Caco-2 (cell line): ENCODE measurements around the gene USP40. TPM values are rescaled to one million over a fixed set of nuclear protein-coding genes. Genes with fewer than 3 reads are reported as not detected.

Source experiments
- BruUV-seq: library from RNA; stranded (reverse); fragments of 400-500 nt; replicated peaks from 2 replicates; lab custom pipeline; 2021; lab: Mats Ljungman, UMichigan
- CTCF ChIA-PET: fragments of 300-600 bp; sonication (Branson Sonifier 250); formaldehyde crosslinking; loops from one replicate; lab custom pipeline; 2022; ENCODE audit warnings: antibody characterized with exemption; lab: Charles Lee
- POLR2A ChIA-PET: fragments of 300-600 bp; sonication (Branson Sonifier 250); formaldehyde crosslinking; loops from one replicate; lab custom pipeline; 2022; ENCODE audit warnings: antibody characterized with exemption; lab: Charles Lee
- DNase-seq, 2 experiments: peaks; one replicate each; pipeline versions ENCODE4 v3.0.0 to v3.0.0-alpha.2; 2020 to 2022
- H3K27me3 ChIP-seq: replicated peaks from 2 replicates; pipeline ENCODE4 v1.6.0; 2011; ENCODE audit warnings: low read length; ENCODE audit not compliant: control insufficient read depth, insufficient read depth
- H3K36me3 ChIP-seq: 2 replicates; pipeline ENCODE4 v1.5.1; 2011; ENCODE audit warnings: low read length; ENCODE audit not compliant: control insufficient read depth, insufficient read depth
- H3K4me1 ChIP-seq: fragments of 250-450 bp; sonication (Bioruptor Pico); 2 replicates; pipeline ENCODE4 v1.5.1; 2020; ENCODE audit warnings: mild to moderate bottlenecking
- H3K4me3 ChIP-seq: 2 replicates; pipeline ENCODE4 v1.5.1; 2011; ENCODE audit warnings: low read depth, mild to moderate bottlenecking, control low read depth, low read length
- H3K9me3 ChIP-seq: fragments of 250-450 bp; sonication (Bioruptor Pico); 2 replicates; pipeline ENCODE4 v1.5.1; 2020; ENCODE audit warnings: mild to moderate bottlenecking, moderate library complexity
- H3K27ac Mint-ChIP-seq: one replicate; pipeline ENCODE4 v1.8.0; 2022; ENCODE audit warnings: mixed read lengths; ENCODE audit not compliant: unreplicated experiment
- H3K27me3 Mint-ChIP-seq: one replicate; pipeline ENCODE4 v1.8.0; 2022; ENCODE audit warnings: mixed read lengths; ENCODE audit not compliant: insufficient read depth, unreplicated experiment
- H3K36me3 Mint-ChIP-seq: one replicate; pipeline ENCODE4 v1.8.0; 2022; ENCODE audit warnings: mild to moderate bottlenecking, mixed read lengths; ENCODE audit not compliant: insufficient read depth, unreplicated experiment
- H3K4me1 Mint-ChIP-seq: one replicate; pipeline ENCODE4 v1.8.0; 2022; ENCODE audit warnings: low read depth, mixed read lengths; ENCODE audit not compliant: unreplicated experiment
- H3K4me3 Mint-ChIP-seq: one replicate; pipeline ENCODE4 v1.8.0; 2022; ENCODE audit warnings: mild to moderate bottlenecking, moderate library complexity, mixed read lengths; ENCODE audit not compliant: unreplicated experiment
- H3K9me3 Mint-ChIP-seq: one replicate; pipeline ENCODE4 v1.8.0; 2022; ENCODE audit warnings: mixed read lengths; ENCODE audit not compliant: unreplicated experiment
- intact Hi-C: fragments of 100-400 bp; cut with micrococcal nuclease; formaldehyde crosslinking; loops from one replicate; pipeline ENCODE4 v1.10.0; 2022; ENCODE audit not compliant: unreplicated experiment
- total RNA-seq: library from RNA; stranded (reverse); gene quantifications from 2 replicates; pipeline ENCODE4 v1.2.3, GENCODE V29; 2022
- TF ChIP-seq, protein P1 (sequence below), 2 experiments: fragments of 200-600 bp in 1 of 2; IDR thresholded peaks; 1 replicate in 1 of 2; 2 replicates in 1 of 2; pipeline versions ENCODE4 v1.5.1 to v1.8.0; 2011 to 2022; ENCODE audit warnings: antibody characterized with exemption in 1 of 2, control low read depth in 1 of 2, inconsistent platforms in 1 of 2, low read depth in 1 of 2, low read length in 1 of 2, mild to moderate bottlenecking in 1 of 2, moderate library complexity in 1 of 2; ENCODE audit not compliant: insufficient read depth in 1 of 2, severe bottlenecking in 1 of 2, unreplicated experiment in 1 of 2

Gene USP40
- total RNA-seq, 1 experiment from 2014 or later = 27.8 TPM

- Mint-ChIP-seq H3K27me3 (peaks cover 2% of the 10 kb centered on the region), H3K36me3 (peaks cover 12% of the 10 kb centered on the region), H3K9me3 (no peaks in the 10 kb centered on the region), H3K4me1 (peaks cover 13% of the 10 kb centered on the region), H3K4me3 (peak overlapping the region; percentile 89), H3K27ac (peak overlapping the region; percentile 97)
- Histone ChIP-seq H3K9me3 (no peaks in the 10 kb centered on the region), H3K4me1 (peaks cover 5% of the 10 kb centered on the region; the same call in 1 of the 2 replicates), H3K36me3 (no peaks in the 10 kb centered on the region), H3K4me3 (peak overlapping the region; percentile 89), H3K27me3 (no peaks in the 10 kb centered on the region)
- intact Hi-C loops = loop anchor here (5.0 kb wide), 1 partner anchor 147 kb away; the partner anchor contains the start of gene UGT1A5
- TF ChIP-seq, protein P1, sequence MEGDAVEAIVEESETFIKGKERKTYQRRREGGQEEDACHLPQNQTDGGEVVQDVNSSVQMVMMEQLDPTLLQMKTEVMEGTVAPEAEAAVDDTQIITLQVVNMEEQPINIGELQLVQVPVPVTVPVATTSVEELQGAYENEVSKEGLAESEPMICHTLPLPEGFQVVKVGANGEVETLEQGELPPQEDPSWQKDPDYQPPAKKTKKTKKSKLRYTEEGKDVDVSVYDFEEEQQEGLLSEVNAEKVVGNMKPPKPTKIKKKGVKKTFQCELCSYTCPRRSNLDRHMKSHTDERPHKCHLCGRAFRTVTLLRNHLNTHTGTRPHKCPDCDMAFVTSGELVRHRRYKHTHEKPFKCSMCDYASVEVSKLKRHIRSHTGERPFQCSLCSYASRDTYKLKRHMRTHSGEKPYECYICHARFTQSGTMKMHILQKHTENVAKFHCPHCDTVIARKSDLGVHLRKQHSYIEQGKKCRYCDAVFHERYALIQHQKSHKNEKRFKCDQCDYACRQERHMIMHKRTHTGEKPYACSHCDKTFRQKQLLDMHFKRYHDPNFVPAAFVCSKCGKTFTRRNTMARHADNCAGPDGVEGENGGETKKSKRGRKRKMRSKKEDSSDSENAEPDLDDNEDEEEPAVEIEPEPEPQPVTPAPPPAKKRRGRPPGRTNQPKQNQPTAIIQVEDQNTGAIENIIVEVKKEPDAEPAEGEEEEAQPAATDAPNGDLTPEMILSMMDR (IDR thresholded peaks at IDR 0.05; ENCODE audit: insufficient read depth in 1 of 2, low read depth in 1 of 2, low read length in 1 of 2, severe bottlenecking in 1 of 2, unreplicated experiment in 1 of 2) = no peak
- BruUV-seq = no TSS peak
- DNase-seq = no peak
- POLR2A ChIA-PET = no interaction called here
- CTCF ChIA-PET = no interaction called here
These were observed 869 bp downstream of the USP40 start for GRCh38 chr2:233565685-233566140.

DNA sequence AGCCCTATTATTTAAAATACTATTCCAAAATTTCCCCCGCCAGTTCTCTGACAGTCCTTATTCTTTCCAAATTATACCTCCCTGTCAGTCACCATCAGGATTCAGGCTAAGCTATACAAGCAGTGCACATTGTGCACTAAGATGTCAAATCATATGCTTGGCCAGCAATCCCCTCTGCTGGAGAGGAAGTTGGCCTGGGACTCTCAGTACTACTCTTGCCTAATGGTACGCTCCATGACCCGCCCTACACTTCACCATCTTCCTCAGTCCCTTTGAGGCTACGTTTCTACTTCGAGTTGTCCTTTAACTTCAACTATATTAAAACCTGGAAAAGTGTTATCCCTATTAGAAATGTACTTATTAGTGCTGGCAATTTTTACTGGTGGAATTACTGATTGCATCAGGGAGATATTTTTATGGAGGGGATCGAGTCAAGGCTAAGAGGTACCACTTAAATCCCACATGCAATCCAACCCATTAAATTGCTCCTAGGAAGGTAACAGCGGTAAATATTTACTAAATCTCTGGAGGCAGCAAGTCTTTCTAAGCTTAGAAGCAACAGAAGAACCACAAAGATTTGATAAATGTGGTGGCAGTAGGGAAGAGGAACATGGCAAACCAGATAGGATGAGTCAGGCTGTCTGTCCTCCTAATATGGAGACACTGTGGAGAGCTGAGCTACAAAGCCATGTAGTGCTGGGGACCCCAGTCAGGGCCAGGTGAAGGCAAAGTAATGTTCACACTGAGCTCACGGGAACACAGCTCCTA is 2.7 kb downstream of the USP40 start:
- H3K4me3 Mint-ChIP-seq = no peak overlapping the region
- DNase-seq = no peak
- ChIA-PET CTCF (no interaction called here), POLR2A (no interaction called here)
- Histone ChIP-seq H3K4me1 (peaks cover 5% of the 10 kb centered on the region; the same call in 1 of the 2 replicates), H3K36me3 (no peaks in the 10 kb centered on the region), H3K4me3 (no peak overlapping the region), H3K27me3 (no peaks in the 10 kb centered on the region), H3K9me3 (no peaks in the 10 kb centered on the region)
- H3K4me1 Mint-ChIP-seq = peaks cover 7% of the 10 kb centered on the region
- H3K27ac Mint-ChIP-seq = no peak overlapping the region
- no TSS peak for BruUV-seq
- H3K27me3 Mint-ChIP-seq = no peaks in the 10 kb centered on the region
- intact Hi-C loops = no loop called here
- H3K36me3 Mint-ChIP-seq = peaks cover 12% of the 10 kb centered on the region
- H3K9me3 Mint-ChIP-seq = no peaks in the 10 kb centered on the region
- TF ChIP-seq, protein P1 (IDR thresholded peaks at IDR 0.05; ENCODE audit: insufficient read depth in 1 of 2, low read depth in 1 of 2, low read length in 1 of 2, severe bottlenecking in 1 of 2, unreplicated experiment in 1 of 2) = no peak

DNA sequence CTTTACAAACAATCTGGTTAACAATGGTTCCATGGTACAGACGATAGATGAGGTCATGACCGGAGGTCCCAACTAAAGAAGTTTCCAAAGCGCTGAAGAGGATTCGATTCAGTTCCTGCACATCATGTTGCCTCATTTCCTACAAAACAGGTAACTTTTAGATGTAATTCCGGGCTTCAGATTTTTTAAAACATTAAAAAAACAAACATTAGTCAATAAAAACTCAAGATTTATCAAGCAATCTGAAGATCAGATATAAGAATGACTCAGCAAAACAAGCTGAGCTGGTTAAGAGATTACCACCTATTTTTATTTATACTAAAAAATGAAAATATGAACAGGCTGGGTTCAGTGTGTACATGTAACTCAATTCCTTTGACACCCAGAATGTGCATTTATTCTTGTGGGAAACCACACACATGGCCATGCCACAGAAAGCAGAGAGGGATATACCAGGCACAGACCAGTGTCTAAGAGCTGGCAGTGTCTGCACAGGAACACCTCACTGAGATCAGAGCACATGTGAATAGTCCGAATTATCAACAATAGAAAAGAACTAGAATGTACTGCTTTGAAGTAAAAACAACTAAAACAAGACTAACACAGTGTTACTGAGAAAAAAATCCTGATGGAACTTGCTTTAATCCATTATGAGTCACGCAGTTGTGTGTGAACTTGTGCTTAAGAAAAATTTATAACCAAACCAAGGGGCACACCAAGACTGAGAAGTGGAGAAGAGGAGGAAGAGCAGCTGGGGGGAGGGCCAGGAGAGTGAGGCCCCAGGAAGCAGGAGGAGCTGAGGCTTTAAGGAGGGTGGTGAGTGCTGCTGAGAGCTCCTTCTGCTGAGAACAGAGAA is 9.5 kb downstream of the USP40 start:
- H3K27me3 Mint-ChIP-seq = no peaks in the 10 kb centered on the region
- H3K4me3 Mint-ChIP-seq = no peak overlapping the region
- Histone ChIP-seq H3K9me3 (no peaks in the 10 kb centered on the region), H3K4me1 (peaks cover 7% of the 10 kb centered on the region; the same call in 1 of the 2 replicates), H3K4me3 (no peak overlapping the region), H3K27me3 (no peaks in the 10 kb centered on the region), H3K36me3 (no peaks in the 10 kb centered on the region)
- TF ChIP-seq, protein P1 (IDR thresholded peaks at IDR 0.05; ENCODE audit: insufficient read depth in 1 of 2, low read depth in 1 of 2, low read length in 1 of 2, severe bottlenecking in 1 of 2, unreplicated experiment in 1 of 2) = no peak
- intact Hi-C loops = no loop called here
- no peaks in the 10 kb centered on the region for H3K4me1 Mint-ChIP-seq
- DNase-seq = no peak
- ChIA-PET CTCF (no interaction called here), POLR2A (no interaction called here)
- no TSS peak for BruUV-seq
- no peaks in the 10 kb centered on the region for H3K9me3 Mint-ChIP-seq
- H3K27ac Mint-ChIP-seq = no peak overlapping the region
- peaks cover 12% of the 10 kb centered on the region for H3K36me3 Mint-ChIP-seq
